Keratinocyte (primary cell): Measurements from ENCODE around the gene SLC66A1. TPM values are rescaled to one million over a fixed set of nuclear protein-coding genes. Genes with fewer than 3 reads are reported as not detected.

Experiments
- DNase-seq: peaks from one replicate; pipeline ENCODE4 v3.0.0-alpha.2; 2011; ENCODE audit warnings: low read depth, missing footprints, low spot score
- FAIRE-seq: peaks from 2 replicates; lab custom pipeline; 2011; peaks lifted over from hg19 to GRCh38; lab: Jason Lieb, UNC
- H2AFZ ChIP-seq: 2 replicates; pipeline ENCODE4 v1.6.0; 2012; ENCODE audit warnings: low read length, control low read depth, inconsistent platforms; ENCODE audit not compliant: control insufficient read depth
- H3K27ac ChIP-seq: 2 replicates; pipeline ENCODE4 v1.5.1; 2011; ENCODE audit warnings: low read length; ENCODE audit not compliant: control insufficient read depth, insufficient read depth
- H3K27me3 ChIP-seq: 3 replicates; pipeline ENCODE4 v1.6.0; 2011; ENCODE audit warnings: low read length; ENCODE audit not compliant: control insufficient read depth, insufficient read depth; ENCODE audit errors: extremely low read depth
- H3K36me3 ChIP-seq, 2 experiments: 2 replicates in 1 of 2; 3 replicates in 1 of 2; pipeline ENCODE4 v1.5.1; 2011; ENCODE audit warnings: low read length in 2 of 2, mild to moderate bottlenecking in 1 of 2; ENCODE audit not compliant: control insufficient read depth in 2 of 2, insufficient read depth in 2 of 2; ENCODE audit errors: extremely low read depth in 1 of 2
- H3K4me1 ChIP-seq: 3 replicates; pipeline ENCODE4 v1.5.1; 2011; ENCODE audit warnings: low read length; ENCODE audit not compliant: control insufficient read depth, insufficient read depth; ENCODE audit errors: extremely low read depth
- H3K4me2 ChIP-seq: 3 replicates; pipeline ENCODE4 v1.6.0; 2011; ENCODE audit warnings: low read depth, low read length; ENCODE audit not compliant: control insufficient read depth, insufficient read depth; ENCODE audit errors: extremely low read depth
- H3K4me3 ChIP-seq, 3 experiments: fragments of 200-600 bp in 1 of 3; sonication (generic) in 1 of 3; 2 replicates in 2 of 3; 3 replicates in 1 of 3; pipeline ENCODE4 v1.5.1; 2011 to 2016; ENCODE audit warnings: low read length in 3 of 3, mild to moderate bottlenecking in 3 of 3, control low read depth in 2 of 3, inconsistent platforms in 1 of 3, low read depth in 1 of 3, mixed read lengths in 1 of 3, mixed run types in 1 of 3, moderate library complexity in 1 of 3; ENCODE audit not compliant: control insufficient read depth in 2 of 3, insufficient read depth in 2 of 3; ENCODE audit errors: extremely low read depth in 1 of 3
- H3K79me2 ChIP-seq: 2 replicates; pipeline ENCODE4 v1.6.0; 2012; ENCODE audit warnings: low read length; ENCODE audit not compliant: control insufficient read depth, insufficient read depth
- H3K9ac ChIP-seq: 3 replicates; pipeline ENCODE4 v1.6.0; 2011; ENCODE audit warnings: low read length; ENCODE audit not compliant: control insufficient read depth, insufficient read depth; ENCODE audit errors: extremely low read depth
- H3K9me1 ChIP-seq: 3 replicates; pipeline ENCODE4 v1.6.0; 2011; ENCODE audit warnings: low read length; ENCODE audit not compliant: control insufficient read depth, insufficient read depth; ENCODE audit errors: extremely low read depth
- H3K9me3 ChIP-seq: 2 replicates; pipeline ENCODE4 v1.5.1; 2012; ENCODE audit warnings: low read depth, low read length; ENCODE audit not compliant: control insufficient read depth
- H4K20me1 ChIP-seq: 3 replicates; pipeline ENCODE4 v1.6.0; 2011; ENCODE audit warnings: low read length; ENCODE audit not compliant: control insufficient read depth, insufficient read depth; ENCODE audit errors: extremely low read depth
- EZH2 ChIP-seq: IDR thresholded peaks from one replicate; pipeline ENCODE4 v1.6.1; 2012; ENCODE audit warnings: inconsistent platforms, mild to moderate bottlenecking, low read length, moderate library complexity
- dilution Hi-C: fragments of 300-500 bp; cut with MboI; formaldehyde crosslinking; loops from one replicate; pipeline ENCODE4 v1.7.0; 2020; ENCODE audit warnings: low sequenced_read_pairs; ENCODE audit not compliant: extremely low pct_ligation_motif_present
- polyA plus RNA-seq, 5 experiments: library from polyadenylated mRNA; depleted of rRNA in 3 of 5; stranded (reverse) in 3 of 5; stranded (forward) in 1 of 5; unstranded in 1 of 5; fragments of >200 nt; gene quantifications; 1 replicate in 1 of 5; 2 replicates in 3 of 5; 3 replicates in 1 of 5; pipeline versions ENCODE4 v1.2.1 to v1.2.3, GENCODE V29; 2011 to 2012; ENCODE audit warnings: missing spikeins in 2 of 5, low read depth in 1 of 5, low replicate concordance in 1 of 5
- TF ChIP-seq, protein P1 (sequence below), 3 experiments: IDR thresholded peaks in 1 of 3; conservative IDR thresholded peaks in 1 of 3; optimal IDR thresholded peaks in 1 of 3; 2 replicates in 2 of 3; 3 replicates in 1 of 3; pipeline versions ENCODE3 to v1.5.1; 2011; ENCODE audit warnings: low read length in 3 of 3, mild to moderate bottlenecking in 3 of 3, moderate library complexity in 2 of 3, control low read depth in 1 of 3, inconsistent platforms in 1 of 3; ENCODE audit not compliant: insufficient read depth in 2 of 3; ENCODE audit errors: extremely low read depth in 1 of 3

SLC66A1 gene
- polyA plus RNA-seq, 1 donor (not counting 4 experiments of a cell fraction or from before 2014, with no cell fraction given): 8.0 TPM

DNA sequence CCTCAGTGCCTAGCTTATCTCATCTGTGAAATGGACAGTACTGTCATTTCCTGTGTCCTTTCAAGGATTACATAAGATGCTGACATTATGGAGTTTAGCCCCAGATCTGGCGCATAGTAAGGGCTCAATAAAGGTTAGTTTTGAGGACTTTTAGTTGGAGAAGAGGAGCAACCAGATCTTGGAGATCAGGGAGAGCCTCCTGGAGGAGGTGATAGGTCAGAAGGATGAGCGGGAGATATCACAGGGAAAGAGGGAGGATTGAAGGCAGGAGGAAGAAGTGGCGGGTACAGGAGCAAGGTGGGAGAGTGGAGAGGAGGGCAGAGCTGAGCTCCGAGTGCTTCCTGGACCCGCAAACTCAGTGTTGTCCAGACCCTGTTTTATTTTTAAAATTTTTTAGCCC is 17.5 kb downstream of the SLC66A1 start:
- DNase-seq: no peak
- dilution Hi-C loops: no loop called here
- no peak for FAIRE-seq

DNA sequence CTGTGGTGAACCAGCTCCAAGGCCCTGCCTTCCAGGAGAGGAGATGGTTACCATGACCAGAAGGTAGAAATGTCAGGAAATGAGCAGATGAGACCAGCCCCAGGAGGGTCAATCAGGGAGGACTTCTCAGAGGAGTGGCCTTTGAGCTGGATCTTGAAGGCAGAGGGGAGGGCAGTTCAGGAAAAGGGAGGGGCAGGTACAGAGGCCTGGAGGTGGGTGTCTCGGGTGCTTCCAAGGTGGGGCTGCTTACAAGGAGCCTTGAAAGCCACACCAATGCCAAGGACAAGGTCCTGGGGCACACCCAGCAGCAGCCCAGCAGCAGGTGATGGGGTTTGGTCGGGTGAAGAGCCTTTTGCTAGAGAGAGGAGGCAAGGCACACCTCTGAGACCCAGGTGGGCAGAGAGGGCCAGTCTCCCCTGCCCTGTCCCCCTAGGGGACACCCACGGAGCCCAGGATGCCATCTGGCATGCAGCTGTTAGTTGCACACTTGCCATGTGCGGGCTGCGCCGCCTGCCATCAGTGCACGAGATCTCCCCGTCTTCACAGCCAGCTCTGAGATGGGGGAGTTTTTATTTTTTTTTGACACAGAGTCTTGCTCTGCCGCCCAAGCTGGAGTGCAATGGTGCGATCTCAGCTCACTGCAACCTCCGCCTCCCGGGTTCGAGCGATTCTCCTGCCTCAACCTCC is 18.5 kb downstream of the SLC66A1 start:
- Histone ChIP-seq H3K4me3 (no peak overlapping the region), H3K9me1 (no peaks in the 10 kb centered on the region), H2AFZ (no peak overlapping the region), H3K36me3 (peaks cover 0 to 10% of the 10 kb centered on the region in 2 experiments), H3K4me2 (no peak overlapping the region), H3K79me2 (no peaks in the 10 kb centered on the region), H3K9me3 (no peaks in the 10 kb centered on the region), H3K4me1 (no peaks in the 10 kb centered on the region), H3K27ac (no peak overlapping the region), H4K20me1 (peaks cover 3% of the 10 kb centered on the region), H3K9ac (no peak overlapping the region), H3K27me3 (no peaks in the 10 kb centered on the region)
- dilution Hi-C loops: no loop called here
- FAIRE-seq (no peak), DNase-seq (no peak)
- TF ChIP-seq EZH2: no peak
- TF ChIP-seq, protein P1, sequence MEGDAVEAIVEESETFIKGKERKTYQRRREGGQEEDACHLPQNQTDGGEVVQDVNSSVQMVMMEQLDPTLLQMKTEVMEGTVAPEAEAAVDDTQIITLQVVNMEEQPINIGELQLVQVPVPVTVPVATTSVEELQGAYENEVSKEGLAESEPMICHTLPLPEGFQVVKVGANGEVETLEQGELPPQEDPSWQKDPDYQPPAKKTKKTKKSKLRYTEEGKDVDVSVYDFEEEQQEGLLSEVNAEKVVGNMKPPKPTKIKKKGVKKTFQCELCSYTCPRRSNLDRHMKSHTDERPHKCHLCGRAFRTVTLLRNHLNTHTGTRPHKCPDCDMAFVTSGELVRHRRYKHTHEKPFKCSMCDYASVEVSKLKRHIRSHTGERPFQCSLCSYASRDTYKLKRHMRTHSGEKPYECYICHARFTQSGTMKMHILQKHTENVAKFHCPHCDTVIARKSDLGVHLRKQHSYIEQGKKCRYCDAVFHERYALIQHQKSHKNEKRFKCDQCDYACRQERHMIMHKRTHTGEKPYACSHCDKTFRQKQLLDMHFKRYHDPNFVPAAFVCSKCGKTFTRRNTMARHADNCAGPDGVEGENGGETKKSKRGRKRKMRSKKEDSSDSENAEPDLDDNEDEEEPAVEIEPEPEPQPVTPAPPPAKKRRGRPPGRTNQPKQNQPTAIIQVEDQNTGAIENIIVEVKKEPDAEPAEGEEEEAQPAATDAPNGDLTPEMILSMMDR (optimal IDR thresholded peaks at IDR 0.05 in 1 of 3, IDR thresholded peaks at IDR 0.05 in 1 of 3, conservative IDR thresholded peaks at IDR 0.05 in 1 of 3; ENCODE audit: extremely low read depth in 1 of 3, insufficient read depth in 2 of 3, low read length in 3 of 3): no peak

More for the DNA sequence above, 17.5 kb downstream of the SLC66A1 start:
- no peak overlapping the region for H2AFZ ChIP-seq
- H3K27me3 ChIP-seq: no peaks in the 10 kb centered on the region
- no peak overlapping the region for H3K4me3 ChIP-seq
- H3K9ac ChIP-seq: no peak overlapping the region
- no peaks in the 10 kb centered on the region for H3K79me2 ChIP-seq
- no peak overlapping the region for H3K4me2 ChIP-seq
- H3K4me1 ChIP-seq: no peaks in the 10 kb centered on the region
- H3K9me3 ChIP-seq: no peaks in the 10 kb centered on the region
- H3K36me3 ChIP-seq: peaks cover 0 to 16% of the 10 kb centered on the region in 2 experiments
- TF ChIP-seq, protein P1 (optimal IDR thresholded peaks at IDR 0.05 in 1 of 3, IDR thresholded peaks at IDR 0.05 in 1 of 3, conservative IDR thresholded peaks at IDR 0.05 in 1 of 3; ENCODE audit: extremely low read depth in 1 of 3, insufficient read depth in 2 of 3, low read length in 3 of 3): no peak
- no peak for TF ChIP-seq EZH2
- no peaks in the 10 kb centered on the region for H3K9me1 ChIP-seq
- no peak overlapping the region for H3K27ac ChIP-seq
- H4K20me1 ChIP-seq: peaks cover 3% of the 10 kb centered on the region
